K562 (cell line): ENCODE results near the gene TLCD4. TPM values are rescaled to one million over a fixed set of nuclear protein-coding genes. Genes with fewer than 3 reads are reported as not detected.

Experiments used
- ETV1 ChIP-seq: fragments of 450-650 bp; conservative IDR thresholded peaks from 2 replicates; pipeline ENCODE4 v1.6.1; 2016; ENCODE audit warnings: missing genetic modification characterization, control low read depth, low read depth, missing compliant biosample characterization
- FOXJ2 ChIP-seq: fragments of 200-800 bp; sonication (Bioruptor generic); IDR thresholded peaks from 2 replicates; pipeline ENCODE4 v1.6.1; 2016; ENCODE audit warnings: missing genetic modification characterization, missing compliant biosample characterization
- FOXJ3 ChIP-seq: sonication (generic); formaldehyde crosslinking; IDR thresholded peaks from 2 replicates; pipeline ENCODE4 v1.4.0; 2020; ENCODE audit warnings: mild to moderate bottlenecking, missing genetic modification reagents
- FUS ChIP-seq: fragments of 200-400 bp; formaldehyde crosslinking; optimal IDR thresholded peaks from 2 replicates; pipeline ENCODE3; 2017; ENCODE audit warnings: low read depth, low read length
- KLF13 ChIP-seq: fragments of 450-650 bp; IDR thresholded peaks from 2 replicates; pipeline ENCODE4 v1.6.1; 2016; ENCODE audit warnings: missing genetic modification characterization, low read depth, mild to moderate bottlenecking, missing compliant biosample characterization, moderate library complexity, borderline replicate concordance
- OTX1 ChIP-seq: fragments of 450-650 bp; formaldehyde crosslinking; IDR thresholded peaks from 2 replicates; pipeline ENCODE4 v1.4.0; 2022; ENCODE audit warnings: mild to moderate bottlenecking
- POLR3A ChIP-seq: IDR thresholded peaks from 2 replicates; pipeline ENCODE4 v1.6.1; 2011; ENCODE audit warnings: borderline replicate concordance, mild to moderate bottlenecking, moderate library complexity; ENCODE audit not compliant: insufficient read length, insufficient read depth; ENCODE audit errors: extremely low read depth
- RBM34 ChIP-seq: fragments of 200-400 bp; formaldehyde crosslinking; IDR thresholded peaks from 2 replicates; pipeline ENCODE4 v1.6.1; 2018; ENCODE audit warnings: low read length, borderline replicate concordance; ENCODE audit not compliant: insufficient read depth
- SMAD3 ChIP-seq: fragments of 450-650 bp; formaldehyde crosslinking; conservative IDR thresholded peaks from 2 replicates; pipeline ENCODE4 v1.4.0; 2020; ENCODE audit warnings: mild to moderate bottlenecking
- SRSF3 ChIP-seq: fragments of 200-400 bp; formaldehyde crosslinking; IDR thresholded peaks from 2 replicates; pipeline ENCODE4 v1.6.1; 2016; ENCODE audit warnings: mild to moderate bottlenecking, low read length, moderate library complexity; ENCODE audit not compliant: insufficient read depth
- TGIF2 ChIP-seq: sonication (generic); formaldehyde crosslinking; IDR thresholded peaks from 2 replicates; pipeline ENCODE4 v1.8.1; 2022; ENCODE audit warnings: mild to moderate bottlenecking, missing genetic modification reagents, moderate library complexity
- ZKSCAN1 ChIP-seq: fragments of 150-350 bp; IDR thresholded peaks from 2 replicates; pipeline ENCODE4 v1.6.1; 2016; ENCODE audit warnings: low read depth, low read length
- ZNF354B ChIP-seq: fragments of 250-450 bp; sonication (Bioruptor Pico); IDR thresholded peaks from 2 replicates; pipeline ENCODE4 v1.4.0; 2020
- ZNF696 ChIP-seq: fragments of 250-450 bp; sonication (Bioruptor Pico); conservative IDR thresholded peaks from 2 replicates; pipeline ENCODE4 v1.4.0; 2020; ENCODE audit warnings: mild to moderate bottlenecking, moderate library complexity
- ZNF75A ChIP-seq: fragments of 450-650 bp; formaldehyde crosslinking; IDR thresholded peaks from 2 replicates; pipeline ENCODE4 v1.4.0; 2020; ENCODE audit warnings: mild to moderate bottlenecking
- polyA plus RNA-seq, 8 experiments: library from polyadenylated mRNA; depleted of rRNA in 4 of 8; stranded (reverse) in 5 of 8; unstranded in 3 of 8; fragments of >200 nt; fragmentation: Nextera tagmentation in 2 of 8; fragmentation: Illumina TruSeq in 1 of 8; extraction: Ambion mirVana in 2 of 8; extraction: Trizol in 1 of 8; gene quantifications; 2 replicates each; pipeline versions ENCODE4 v1.2.1 to v1.2.3, GENCODE V29; 2011 to 2014; ENCODE audit warnings: inconsistent platforms in 1 of 8, missing spikeins in 1 of 8
- total RNA-seq, 7 experiments: library from RNA; depleted of rRNA in 6 of 7; stranded (reverse); fragments of >200 nt in 6 of 7; fragmentation: Illumina TruSeq in 2 of 7; extraction: Trizol in 2 of 7; gene quantifications; 2 replicates each; pipeline versions ENCODE4 v1.2.1 to v1.2.3, GENCODE V29; 2011 to 2021; ENCODE audit warnings: low replicate concordance in 1 of 7
- TF ChIP-seq, protein P1 (sequence below), 3 experiments: fragments of 200-800 bp in 1 of 3; fragments of 250-450 bp in 1 of 3; fragments of 450-650 bp in 1 of 3; sonication (Bioruptor Pico) in 1 of 3; sonication (Bioruptor generic) in 1 of 3; formaldehyde crosslinking in 1 of 3; IDR thresholded peaks; 2 replicates each; pipeline versions ENCODE4 v1.6.1 to v1.8.0; 2016 to 2022; ENCODE audit warnings: mild to moderate bottlenecking in 2 of 3, missing genetic modification characterization in 2 of 3, missing compliant biosample characterization in 1 of 3, moderate library complexity in 1 of 3
- TF ChIP-seq, protein P2 (sequence below): sonication (generic); formaldehyde crosslinking; IDR thresholded peaks from 2 replicates; pipeline ENCODE4 v1.8.0; 2022; ENCODE audit warnings: missing genetic modification reagents, mild to moderate bottlenecking, borderline replicate concordance
- TF ChIP-seq, protein P3 (sequence below), 3 experiments: IDR thresholded peaks in 2 of 3; conservative IDR thresholded peaks in 1 of 3; 2 replicates each; pipeline ENCODE4 v1.5.1; 2011 to 2012; ENCODE audit warnings: low read length in 3 of 3, mild to moderate bottlenecking in 3 of 3, control low read depth in 2 of 3, improper control_type of control experiment in 1 of 3, inconsistent platforms in 1 of 3, low read depth in 1 of 3, mixed read lengths in 1 of 3, moderate library complexity in 1 of 3; ENCODE audit not compliant: insufficient read depth in 2 of 3

Gene TLCD4
- total and polyA plus RNA-seq, 9 of the 15 experiments (the other 6 are each of a cell fraction or from before 2014, with no cell fraction given) = 3.5 to 19.8 (median 7.6) TPM

DNA sequence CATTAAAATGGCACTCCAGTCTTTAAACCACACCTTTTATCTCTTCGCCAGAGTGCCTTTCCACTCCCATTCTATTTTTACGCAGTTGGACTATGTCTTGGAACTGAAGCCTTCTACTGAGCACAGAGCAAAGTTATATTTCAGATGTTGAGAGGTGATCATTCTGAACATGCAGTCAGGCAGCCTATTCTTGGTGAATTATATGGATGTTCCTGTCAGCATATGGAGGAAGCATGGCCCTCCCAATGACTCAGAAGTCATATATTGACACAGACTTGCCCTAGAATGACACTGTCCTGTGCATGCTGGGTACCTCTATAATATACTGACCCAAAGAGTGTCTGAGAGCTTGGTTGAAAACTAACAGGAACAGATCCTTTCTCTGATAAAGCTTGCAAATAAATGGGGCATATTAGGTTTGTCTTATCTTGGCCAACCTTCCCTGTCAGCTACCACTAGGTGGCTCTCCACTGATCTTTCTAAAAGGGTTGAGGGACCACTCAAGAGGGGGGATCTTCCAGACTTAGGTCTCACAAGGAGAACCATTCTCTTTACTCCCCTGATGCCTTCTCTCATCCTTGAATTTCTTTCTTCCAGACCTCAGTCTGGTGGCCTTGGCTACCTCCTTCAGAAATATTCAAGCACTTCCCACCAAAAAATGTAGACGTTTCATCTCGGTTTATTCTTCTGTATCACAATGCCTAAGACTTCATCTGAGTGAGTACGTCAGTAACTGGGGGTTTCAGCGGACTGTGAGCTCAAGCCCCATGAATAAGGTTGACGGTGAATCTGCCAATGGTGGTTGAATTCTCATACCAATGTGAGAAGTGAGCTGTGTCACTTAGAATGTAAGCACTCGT lies 32.6 kb upstream of the TLCD4 start (continued):
- TF ChIP-seq, protein P1, sequence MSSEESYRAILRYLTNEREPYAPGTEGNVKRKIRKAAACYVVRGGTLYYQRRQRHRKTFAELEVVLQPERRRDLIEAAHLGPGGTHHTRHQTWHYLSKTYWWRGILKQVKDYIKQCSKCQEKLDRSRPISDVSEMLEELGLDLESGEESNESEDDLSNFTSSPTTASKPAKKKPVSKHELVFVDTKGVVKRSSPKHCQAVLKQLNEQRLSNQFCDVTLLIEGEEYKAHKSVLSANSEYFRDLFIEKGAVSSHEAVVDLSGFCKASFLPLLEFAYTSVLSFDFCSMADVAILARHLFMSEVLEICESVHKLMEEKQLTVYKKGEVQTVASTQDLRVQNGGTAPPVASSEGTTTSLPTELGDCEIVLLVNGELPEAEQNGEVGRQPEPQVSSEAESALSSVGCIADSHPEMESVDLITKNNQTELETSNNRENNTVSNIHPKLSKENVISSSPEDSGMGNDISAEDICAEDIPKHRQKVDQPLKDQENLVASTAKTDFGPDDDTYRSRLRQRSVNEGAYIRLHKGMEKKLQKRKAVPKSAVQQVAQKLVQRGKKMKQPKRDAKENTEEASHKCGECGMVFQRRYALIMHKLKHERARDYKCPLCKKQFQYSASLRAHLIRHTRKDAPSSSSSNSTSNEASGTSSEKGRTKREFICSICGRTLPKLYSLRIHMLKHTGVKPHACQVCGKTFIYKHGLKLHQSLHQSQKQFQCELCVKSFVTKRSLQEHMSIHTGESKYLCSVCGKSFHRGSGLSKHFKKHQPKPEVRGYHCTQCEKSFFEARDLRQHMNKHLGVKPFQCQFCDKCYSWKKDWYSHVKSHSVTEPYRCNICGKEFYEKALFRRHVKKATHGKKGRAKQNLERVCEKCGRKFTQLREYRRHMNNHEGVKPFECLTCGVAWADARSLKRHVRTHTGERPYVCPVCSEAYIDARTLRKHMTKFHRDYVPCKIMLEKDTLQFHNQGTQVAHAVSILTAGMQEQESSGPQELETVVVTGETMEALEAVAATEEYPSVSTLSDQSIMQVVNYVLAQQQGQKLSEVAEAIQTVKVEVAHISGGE (CRISPR knock-in tag; IDR thresholded peaks at IDR 0.05) = peak in 1 of 3 experiments; percentile 61; a peak in 1 of 6 replicates
- TF ChIP-seq FUS (no peak), ZNF75A (no peak), ETV1 (peak; percentile 64), SRSF3 (no peak), KLF13 (tag) (0 out of 2 replicates have a peak, but pooled peaks have one; percentile 26), ZNF354B (CRISPR knock-in tag) (no peak), RBM34 (no peak), POLR3A (no peak), FOXJ2 (tag) (no peak), ZNF696 (CRISPR knock-in tag) (no peak), ZKSCAN1 (no peak), SMAD3 (no peak), TGIF2 (CRISPR knock-in tag) (no peak), OTX1 (CRISPR knock-in tag) (no peak), FOXJ3 (CRISPR knock-in tag) (no peak)
- TF ChIP-seq, protein P2, sequence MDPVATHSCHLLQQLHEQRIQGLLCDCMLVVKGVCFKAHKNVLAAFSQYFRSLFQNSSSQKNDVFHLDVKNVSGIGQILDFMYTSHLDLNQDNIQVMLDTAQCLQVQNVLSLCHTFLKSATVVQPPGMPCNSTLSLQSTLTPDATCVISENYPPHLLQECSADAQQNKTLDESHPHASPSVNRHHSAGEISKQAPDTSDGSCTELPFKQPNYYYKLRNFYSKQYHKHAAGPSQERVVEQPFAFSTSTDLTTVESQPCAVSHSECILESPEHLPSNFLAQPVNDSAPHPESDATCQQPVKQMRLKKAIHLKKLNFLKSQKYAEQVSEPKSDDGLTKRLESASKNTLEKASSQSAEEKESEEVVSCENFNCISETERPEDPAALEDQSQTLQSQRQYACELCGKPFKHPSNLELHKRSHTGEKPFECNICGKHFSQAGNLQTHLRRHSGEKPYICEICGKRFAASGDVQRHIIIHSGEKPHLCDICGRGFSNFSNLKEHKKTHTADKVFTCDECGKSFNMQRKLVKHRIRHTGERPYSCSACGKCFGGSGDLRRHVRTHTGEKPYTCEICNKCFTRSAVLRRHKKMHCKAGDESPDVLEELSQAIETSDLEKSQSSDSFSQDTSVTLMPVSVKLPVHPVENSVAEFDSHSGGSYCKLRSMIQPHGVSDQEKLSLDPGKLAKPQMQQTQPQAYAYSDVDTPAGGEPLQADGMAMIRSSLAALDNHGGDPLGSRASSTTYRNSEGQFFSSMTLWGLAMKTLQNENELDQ (CRISPR knock-in tag) = no peak
- TF ChIP-seq, protein P3, sequence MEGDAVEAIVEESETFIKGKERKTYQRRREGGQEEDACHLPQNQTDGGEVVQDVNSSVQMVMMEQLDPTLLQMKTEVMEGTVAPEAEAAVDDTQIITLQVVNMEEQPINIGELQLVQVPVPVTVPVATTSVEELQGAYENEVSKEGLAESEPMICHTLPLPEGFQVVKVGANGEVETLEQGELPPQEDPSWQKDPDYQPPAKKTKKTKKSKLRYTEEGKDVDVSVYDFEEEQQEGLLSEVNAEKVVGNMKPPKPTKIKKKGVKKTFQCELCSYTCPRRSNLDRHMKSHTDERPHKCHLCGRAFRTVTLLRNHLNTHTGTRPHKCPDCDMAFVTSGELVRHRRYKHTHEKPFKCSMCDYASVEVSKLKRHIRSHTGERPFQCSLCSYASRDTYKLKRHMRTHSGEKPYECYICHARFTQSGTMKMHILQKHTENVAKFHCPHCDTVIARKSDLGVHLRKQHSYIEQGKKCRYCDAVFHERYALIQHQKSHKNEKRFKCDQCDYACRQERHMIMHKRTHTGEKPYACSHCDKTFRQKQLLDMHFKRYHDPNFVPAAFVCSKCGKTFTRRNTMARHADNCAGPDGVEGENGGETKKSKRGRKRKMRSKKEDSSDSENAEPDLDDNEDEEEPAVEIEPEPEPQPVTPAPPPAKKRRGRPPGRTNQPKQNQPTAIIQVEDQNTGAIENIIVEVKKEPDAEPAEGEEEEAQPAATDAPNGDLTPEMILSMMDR (IDR thresholded peaks at IDR 0.05 in 2 of 3, conservative IDR thresholded peaks at IDR 0.05 in 1 of 3; ENCODE audit: insufficient read depth in 2 of 3, low read depth in 1 of 3, low read length in 3 of 3) = peak; percentile 64 to 84 (median 76); a peak in 5 of 6 replicates
